ENCODE data around the gene UBA5. TPM values are rescaled to one million over a fixed set of nuclear protein-coding genes. Genes with fewer than 3 reads are reported as not detected.

The UBA5 gene
- total and polyA plus RNA-seq, 9 of the 15 experiments (the other 6 are each of a cell fraction or from before 2014, with no cell fraction given): 8.1 to 71.1 (median 29.4) TPM

DNA sequence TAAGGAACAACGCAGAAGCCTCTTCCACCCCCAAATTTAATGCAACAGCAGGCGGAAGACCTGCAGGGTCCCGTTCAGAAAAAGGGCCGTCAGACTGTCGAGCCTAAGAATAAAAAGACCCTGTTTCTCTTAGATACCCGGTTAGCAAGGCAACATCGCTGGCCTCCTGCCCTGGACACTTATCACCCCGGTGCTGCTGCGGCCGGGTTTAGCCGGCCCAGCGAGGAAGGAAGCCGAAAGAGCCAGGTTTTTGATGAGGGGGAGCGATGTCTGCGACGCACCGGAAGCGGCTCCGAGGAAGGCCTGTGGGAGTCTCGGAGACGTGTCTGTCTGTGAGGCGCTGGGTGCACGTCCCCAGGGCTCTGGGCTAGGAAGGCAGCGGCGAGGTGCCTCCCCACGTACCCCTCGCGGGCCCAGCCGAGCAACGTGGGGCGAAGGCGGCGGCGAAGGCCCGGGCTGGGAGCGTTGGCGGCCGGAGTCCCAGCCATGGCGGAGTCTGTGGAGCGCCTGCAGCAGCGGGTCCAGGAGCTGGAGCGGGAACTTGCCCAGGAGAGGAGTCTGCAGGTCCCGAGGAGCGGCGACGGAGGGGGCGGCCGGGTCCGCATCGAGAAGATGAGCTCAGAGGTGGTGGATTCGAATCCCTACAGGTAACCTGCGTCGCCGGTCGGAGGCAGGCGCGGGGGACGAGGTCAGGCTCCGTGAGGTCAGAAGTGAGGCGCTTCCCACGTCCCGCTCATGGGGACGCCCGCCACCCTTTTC is at the start of gene UBA5 (continued):
- TF ChIP-seq, protein P1, sequence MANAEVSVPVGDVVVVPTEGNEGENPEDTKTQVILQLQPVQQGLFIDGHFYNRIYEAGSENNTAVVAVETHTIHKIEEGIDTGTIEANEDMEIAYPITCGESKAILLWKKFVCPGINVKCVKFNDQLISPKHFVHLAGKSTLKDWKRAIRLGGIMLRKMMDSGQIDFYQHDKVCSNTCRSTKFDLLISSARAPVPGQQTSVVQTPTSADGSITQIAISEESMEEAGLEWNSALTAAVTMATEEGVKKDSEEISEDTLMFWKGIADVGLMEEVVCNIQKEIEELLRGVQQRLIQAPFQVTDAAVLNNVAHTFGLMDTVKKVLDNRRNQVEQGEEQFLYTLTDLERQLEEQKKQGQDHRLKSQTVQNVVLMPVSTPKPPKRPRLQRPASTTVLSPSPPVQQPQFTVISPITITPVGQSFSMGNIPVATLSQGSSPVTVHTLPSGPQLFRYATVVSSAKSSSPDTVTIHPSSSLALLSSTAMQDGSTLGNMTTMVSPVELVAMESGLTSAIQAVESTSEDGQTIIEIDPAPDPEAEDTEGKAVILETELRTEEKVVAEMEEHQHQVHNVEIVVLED (CRISPR knock-in tag; IDR thresholded peaks at IDR 0.05): no peak
- TF ChIP-seq CSDE1 (IDR thresholded peaks at IDR 0.05): no peak
- peak; percentile 26; the same call in 1 of the 2 replicates for TF ChIP-seq NCOR1 (IDR thresholded peaks at IDR 0.05)
- TF ChIP-seq MCM2 (IDR thresholded peaks at IDR 0.05; ENCODE audit: low read depth): no peak
- TF ChIP-seq TRIM24 (IDR thresholded peaks at IDR 0.05): peak in 1 of 2 experiments; percentile 98; a peak in 2 of 4 replicates
- TF ChIP-seq, protein P2, sequence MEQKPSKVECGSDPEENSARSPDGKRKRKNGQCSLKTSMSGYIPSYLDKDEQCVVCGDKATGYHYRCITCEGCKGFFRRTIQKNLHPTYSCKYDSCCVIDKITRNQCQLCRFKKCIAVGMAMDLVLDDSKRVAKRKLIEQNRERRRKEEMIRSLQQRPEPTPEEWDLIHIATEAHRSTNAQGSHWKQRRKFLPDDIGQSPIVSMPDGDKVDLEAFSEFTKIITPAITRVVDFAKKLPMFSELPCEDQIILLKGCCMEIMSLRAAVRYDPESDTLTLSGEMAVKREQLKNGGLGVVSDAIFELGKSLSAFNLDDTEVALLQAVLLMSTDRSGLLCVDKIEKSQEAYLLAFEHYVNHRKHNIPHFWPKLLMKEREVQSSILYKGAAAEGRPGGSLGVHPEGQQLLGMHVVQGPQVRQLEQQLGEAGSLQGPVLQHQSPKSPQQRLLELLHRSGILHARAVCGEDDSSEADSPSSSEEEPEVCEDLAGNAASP (IDR thresholded peaks at IDR 0.05): no peak
- 0 out of 2 replicates have a peak, but pooled peaks have one; percentile 8 for TF ChIP-seq ZKSCAN1 (IDR thresholded peaks at IDR 0.05; ENCODE audit: low read depth, low read length)
- TF ChIP-seq ARID1B (IDR thresholded peaks at IDR 0.05): no peak
- TF ChIP-seq RAD21 (CRISPR knock-in tag; conservative IDR thresholded peaks at IDR 0.05 in 1 of 2, IDR thresholded peaks at IDR 0.05 in 1 of 2): no peak
- no peak for TF ChIP-seq NR1H2 (CRISPR knock-in tag; IDR thresholded peaks at IDR 0.05)
- TF ChIP-seq RBM17 (IDR thresholded peaks at IDR 0.05; ENCODE audit: borderline replicate concordance, low read depth, low read length): no peak
- no peak for TF ChIP-seq ZNF764 (CRISPR knock-in tag; IDR thresholded peaks at IDR 0.05; ENCODE audit: low read depth)
- no peak for TF ChIP-seq ZNF217 (CRISPR knock-in tag; IDR thresholded peaks at IDR 0.05)
- TF ChIP-seq, protein P3, sequence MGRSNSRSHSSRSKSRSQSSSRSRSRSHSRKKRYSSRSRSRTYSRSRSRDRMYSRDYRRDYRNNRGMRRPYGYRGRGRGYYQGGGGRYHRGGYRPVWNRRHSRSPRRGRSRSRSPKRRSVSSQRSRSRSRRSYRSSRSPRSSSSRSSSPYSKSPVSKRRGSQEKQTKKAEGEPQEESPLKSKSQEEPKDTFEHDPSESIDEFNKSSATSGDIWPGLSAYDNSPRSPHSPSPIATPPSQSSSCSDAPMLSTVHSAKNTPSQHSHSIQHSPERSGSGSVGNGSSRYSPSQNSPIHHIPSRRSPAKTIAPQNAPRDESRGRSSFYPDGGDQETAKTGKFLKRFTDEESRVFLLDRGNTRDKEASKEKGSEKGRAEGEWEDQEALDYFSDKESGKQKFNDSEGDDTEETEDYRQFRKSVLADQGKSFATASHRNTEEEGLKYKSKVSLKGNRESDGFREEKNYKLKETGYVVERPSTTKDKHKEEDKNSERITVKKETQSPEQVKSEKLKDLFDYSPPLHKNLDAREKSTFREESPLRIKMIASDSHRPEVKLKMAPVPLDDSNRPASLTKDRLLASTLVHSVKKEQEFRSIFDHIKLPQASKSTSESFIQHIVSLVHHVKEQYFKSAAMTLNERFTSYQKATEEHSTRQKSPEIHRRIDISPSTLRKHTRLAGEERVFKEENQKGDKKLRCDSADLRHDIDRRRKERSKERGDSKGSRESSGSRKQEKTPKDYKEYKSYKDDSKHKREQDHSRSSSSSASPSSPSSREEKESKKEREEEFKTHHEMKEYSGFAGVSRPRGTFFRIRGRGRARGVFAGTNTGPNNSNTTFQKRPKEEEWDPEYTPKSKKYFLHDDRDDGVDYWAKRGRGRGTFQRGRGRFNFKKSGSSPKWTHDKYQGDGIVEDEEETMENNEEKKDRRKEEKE (IDR thresholded peaks at IDR 0.05; ENCODE audit: borderline replicate concordance in 1 of 2, control insufficient read depth in 1 of 2, low read depth in 2 of 2, low read length in 1 of 2): 0 out of 4 replicates have a peak, but pooled peaks of 1 of the 2 experiments have one; percentile 69
- TF ChIP-seq C11orf30 (IDR thresholded peaks at IDR 0.05; ENCODE audit: low read depth): peak; percentile 89
- TF ChIP-seq MAFF (IDR thresholded peaks at IDR 0.05; ENCODE audit: low read length): no peak
- no peak for TF ChIP-seq ELF2 (CRISPR knock-in tag; IDR thresholded peaks at IDR 0.05)
- TF ChIP-seq RAD51 (IDR thresholded peaks at IDR 0.05; ENCODE audit: borderline replicate concordance, low read depth): no peak
- no peak for TF ChIP-seq RBM15 (IDR thresholded peaks at IDR 0.05; ENCODE audit: insufficient read depth, low read length)

Data from K562 (cell line).